Fibroblast of villous mesenchyme (primary cell): ENCODE results near the gene COL20A1. TPM values are rescaled to one million over a fixed set of nuclear protein-coding genes. Genes with fewer than 3 reads are reported as not detected.
"Not testable (repeated sequence)": the region's sequence is repeated elsewhere in the genome, so short reads cannot be mapped to it uniquely, and the experiment has no call there.

ENCODE experiments used
- DNase-seq: peaks from one replicate; pipeline ENCODE4 v3.0.0-alpha.2; 2010; ENCODE audit warnings: low read depth
- H3K4me3 ChIP-seq: 2 replicates; pipeline ENCODE4 v1.5.1; 2011; ENCODE audit warnings: low read depth, mild to moderate bottlenecking, low read length
- total RNA-seq: library from RNA; depleted of rRNA; stranded (reverse); fragments of >200 nt; gene quantifications from 2 replicates; pipeline ENCODE4 v1.2.3, GENCODE V29; 2012
- TF ChIP-seq, protein P1 (sequence below): IDR thresholded peaks from 2 replicates; pipeline ENCODE4 v1.5.1; 2012; ENCODE audit warnings: low read depth, mild to moderate bottlenecking, low read length; ENCODE audit not compliant: insufficient read depth

COL20A1 gene
- total RNA-seq, 1 donor: under 0.01 TPM

DNA sequence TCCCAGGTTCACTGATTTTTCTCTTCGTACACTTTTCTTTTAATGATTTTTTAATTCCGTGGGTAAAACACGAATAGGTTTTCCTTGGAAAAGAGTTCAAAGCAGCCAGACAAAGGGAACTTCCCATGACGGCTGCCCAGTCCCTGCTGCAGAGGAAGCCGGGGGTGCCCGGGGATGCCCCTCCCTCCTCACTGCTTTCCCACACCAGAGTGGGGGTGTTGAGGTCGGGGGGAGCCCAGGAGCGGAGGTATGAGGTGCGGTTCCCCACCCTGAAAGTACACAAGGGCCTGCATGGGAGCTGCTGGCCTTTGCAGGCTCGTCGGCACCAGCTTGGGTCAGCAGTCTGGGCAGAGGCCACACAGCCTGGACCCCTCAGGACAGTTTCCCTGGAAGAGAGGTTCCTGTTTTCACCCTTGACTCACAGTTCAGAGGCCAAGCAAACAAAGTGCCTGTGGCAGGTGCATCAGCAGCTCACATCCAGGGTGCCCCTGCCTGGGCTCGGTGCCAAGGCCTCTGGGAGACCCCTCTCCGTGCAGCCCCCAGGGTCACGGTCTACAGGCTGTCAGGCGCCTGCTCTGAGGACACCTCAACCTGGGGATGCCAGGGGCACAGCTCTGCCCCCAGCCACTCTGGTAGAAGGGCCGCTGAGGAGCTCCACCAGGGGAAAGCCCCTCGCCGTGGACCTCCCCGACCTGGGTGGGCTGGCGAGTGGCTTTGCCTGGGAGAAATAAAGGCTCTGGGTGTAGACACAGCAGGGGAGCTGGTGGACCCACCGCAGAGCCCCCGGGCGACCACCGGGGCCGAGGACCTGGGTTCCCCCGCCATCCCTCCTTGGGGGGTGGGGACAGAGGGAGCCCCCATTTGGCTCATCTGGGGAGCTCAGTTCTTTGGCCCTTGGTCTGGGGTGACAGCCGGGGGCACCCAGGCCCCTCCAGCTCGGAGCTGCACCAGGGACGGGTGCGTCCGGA lies 83.6 kb downstream of the COL20A1 start:
- no peak overlapping the region for H3K4me3 ChIP-seq
- TF ChIP-seq, protein P1, sequence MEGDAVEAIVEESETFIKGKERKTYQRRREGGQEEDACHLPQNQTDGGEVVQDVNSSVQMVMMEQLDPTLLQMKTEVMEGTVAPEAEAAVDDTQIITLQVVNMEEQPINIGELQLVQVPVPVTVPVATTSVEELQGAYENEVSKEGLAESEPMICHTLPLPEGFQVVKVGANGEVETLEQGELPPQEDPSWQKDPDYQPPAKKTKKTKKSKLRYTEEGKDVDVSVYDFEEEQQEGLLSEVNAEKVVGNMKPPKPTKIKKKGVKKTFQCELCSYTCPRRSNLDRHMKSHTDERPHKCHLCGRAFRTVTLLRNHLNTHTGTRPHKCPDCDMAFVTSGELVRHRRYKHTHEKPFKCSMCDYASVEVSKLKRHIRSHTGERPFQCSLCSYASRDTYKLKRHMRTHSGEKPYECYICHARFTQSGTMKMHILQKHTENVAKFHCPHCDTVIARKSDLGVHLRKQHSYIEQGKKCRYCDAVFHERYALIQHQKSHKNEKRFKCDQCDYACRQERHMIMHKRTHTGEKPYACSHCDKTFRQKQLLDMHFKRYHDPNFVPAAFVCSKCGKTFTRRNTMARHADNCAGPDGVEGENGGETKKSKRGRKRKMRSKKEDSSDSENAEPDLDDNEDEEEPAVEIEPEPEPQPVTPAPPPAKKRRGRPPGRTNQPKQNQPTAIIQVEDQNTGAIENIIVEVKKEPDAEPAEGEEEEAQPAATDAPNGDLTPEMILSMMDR: no peak
- no peak for DNase-seq

DNA sequence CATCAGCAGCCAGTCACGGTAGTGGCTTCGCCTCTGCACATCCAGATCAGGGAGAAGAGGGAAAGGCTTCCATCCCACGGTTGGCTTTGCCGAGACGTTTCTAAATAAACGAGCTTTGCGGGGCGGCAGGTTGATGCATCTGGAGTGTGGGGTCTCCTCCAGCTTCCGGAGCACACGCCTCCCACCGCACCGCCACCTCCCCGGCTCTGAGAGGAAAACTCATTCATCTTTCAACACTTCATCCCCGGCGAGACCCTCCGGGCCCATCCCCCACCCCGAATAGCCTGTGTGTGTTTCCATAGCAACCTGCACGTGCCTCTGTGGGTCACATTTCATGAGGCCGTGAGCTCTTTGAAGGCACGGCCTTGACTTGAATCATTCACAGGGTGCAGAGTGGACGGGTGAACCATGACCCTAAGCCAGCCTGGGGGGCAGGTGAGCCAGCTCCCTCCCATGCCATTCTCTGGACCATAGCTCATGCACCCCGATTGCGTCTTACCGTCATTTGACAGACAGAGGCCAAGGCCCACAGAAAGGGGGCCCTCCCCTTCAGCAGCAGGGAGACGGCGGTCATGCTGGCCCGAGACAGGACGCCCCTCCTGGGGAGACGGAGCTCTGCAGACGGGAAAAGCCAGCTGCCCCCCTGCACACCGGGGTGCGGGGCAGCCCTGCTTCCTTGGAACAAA lies 84.4 kb downstream of the COL20A1 start:
- no peak for DNase-seq
- TF ChIP-seq, protein P1: no peak

GRCh38 chr20:63377951-63378381 lies 85.0 kb downstream of the COL20A1 start:
- no peak for DNase-seq
- TF ChIP-seq, protein P1: no peak
- H3K4me3 ChIP-seq: no peak overlapping the region

More for the DNA sequence above, 84.4 kb downstream of the COL20A1 start:
- H3K4me3 ChIP-seq: no peak overlapping the region

DNA sequence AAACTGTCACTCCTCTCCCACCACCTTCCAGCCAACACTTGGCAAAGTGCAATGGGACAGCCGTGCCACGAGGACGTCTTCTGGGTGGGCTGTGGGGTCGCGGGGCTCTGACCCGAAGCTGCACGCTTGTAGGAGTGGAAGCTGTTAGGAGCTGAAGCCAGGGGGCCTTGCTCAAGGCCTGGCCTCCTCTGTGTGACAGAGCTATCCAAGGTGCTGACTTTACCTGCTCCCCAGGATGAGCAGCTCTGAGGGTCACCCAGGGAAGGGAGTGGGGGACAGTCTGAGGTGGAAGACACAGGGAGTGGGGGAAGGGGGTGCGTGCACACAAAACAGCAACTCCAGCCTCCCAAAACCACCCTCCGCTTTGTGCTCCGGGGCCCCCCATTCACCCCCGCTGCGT lies 85.6 kb downstream of the COL20A1 start:
- TF ChIP-seq, protein P1: no peak
- no peak overlapping the region for H3K4me3 ChIP-seq
- DNase-seq: no peak

GRCh38 chr20:63379296-63379695 lies 86.3 kb downstream of the COL20A1 start:
- H3K4me3 ChIP-seq: no peak overlapping the region
- TF ChIP-seq, protein P1: no peak
- no peak for DNase-seq

DNA sequence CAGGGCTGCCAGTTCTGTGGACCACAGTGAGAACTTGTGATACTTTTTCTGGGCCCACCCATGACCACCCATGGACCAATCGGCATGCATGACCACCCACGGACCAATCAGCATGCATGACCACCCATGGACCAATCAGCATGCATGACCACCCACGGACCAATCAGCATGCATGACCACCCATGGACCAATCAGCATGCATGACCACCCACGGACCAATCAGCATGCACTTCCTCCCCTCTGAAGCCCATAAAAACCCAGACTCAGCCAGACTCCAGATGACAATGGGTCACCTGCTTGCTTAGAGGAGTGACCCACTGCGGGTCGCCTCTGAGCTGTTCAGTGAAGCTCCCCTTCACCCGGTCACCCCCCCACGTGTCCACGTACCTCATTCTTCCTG lies 86.9 kb downstream of the COL20A1 start:
- not testable (repeated sequence) for H3K4me3 ChIP-seq, DNase-seq

- TF ChIP-seq, protein P1: no peak
- no peak for DNase-seq
- H3K4me3 ChIP-seq: no peak overlapping the region
These were observed 87.4 kb downstream of the COL20A1 start for GRCh38 chr20:63380346-63380870.
